Right lobe of liver (tissue), 6 donors: ENCODE measurements around the gene PGAP6. TPM values are rescaled to one million over a fixed set of nuclear protein-coding genes. Genes with fewer than 3 reads are reported as not detected.
"Not testable (repeated sequence)": the region's sequence is repeated elsewhere in the genome, so short reads cannot be mapped to it uniquely, and the experiment has no call there.

ENCODE experiments used
- ATAC-seq, 4 donors: fragments of 200-7000 bp; cut with Tn5 transposase; one replicate each; pipeline ENCODE4 v1.9.1; 2020; ENCODE audit warnings: mild to moderate bottlenecking in 4 of 4, moderate library complexity in 4 of 4
- DNase-seq, 3 donors: peaks; one replicate each; pipeline ENCODE4 v3.0.0-alpha.2; 2020
- H3K27ac ChIP-seq, 3 donors: fragments of 200-600 bp; one replicate each; pipeline ENCODE4 v1.8.0; 2022
- H3K27me3 ChIP-seq, 2 donors: fragments of 200-600 bp; one replicate each; pipeline ENCODE4 v1.8.0; 2022
- H3K36me3 ChIP-seq, 4 donors: fragments of 200-600 bp; sonication (generic) in 1 of 4; one replicate each; pipeline versions ENCODE4 v1.5.1 to v1.8.0; 2017 to 2022; ENCODE audit warnings: control low read depth in 1 of 4
- H3K4me1 ChIP-seq, 4 donors: fragments of 200-600 bp; sonication (generic) in 1 of 4; one replicate each; pipeline versions ENCODE4 v1.5.1 to v1.8.0; 2017 to 2022; ENCODE audit warnings: control low read depth in 1 of 4
- H3K4me3 ChIP-seq, 3 donors: fragments of 200-600 bp; one replicate each; pipeline ENCODE4 v1.8.0; 2022
- H3K9me3 ChIP-seq, 4 donors: fragments of 200-600 bp; sonication (generic) in 1 of 4; one replicate each; pipeline versions ENCODE4 v1.5.1 to v1.8.0; 2017 to 2022; ENCODE audit warnings: control low read depth in 1 of 4
- POLR2A ChIP-seq: fragments of 450-650 bp; IDR thresholded peaks from one replicate; pipeline ENCODE4 v1.6.1; 2017; ENCODE audit warnings: antibody characterized with exemption, mild to moderate bottlenecking
- WGBS: methylation state at CpG from one replicate; pipeline ENCODE4 v1.1.6; 2018; ENCODE audit warnings: low coverage, low lambda C conversion rate; ENCODE audit not compliant: insufficient coverage; ENCODE audit errors: missing lambda C conversion rate; 5-methylcytosine and 5-hydroxymethylcytosine counted together
- intact Hi-C, 2 donors: fragments of 100-400 bp; cut with DNase I; formaldehyde crosslinking; loops; one replicate each; pipeline versions ENCODE4 v1.11.2 to v1.14.1; 2022
- total RNA-seq, 6 experiments: library from RNA; depleted of rRNA in 2 of 6; stranded (reverse); fragments of >200 nt in 2 of 6; fragmentation: NEBNext Ultra II Directional in 3 of 6; extraction: Animal tissue kit (Norgen Biotek cat#: 25700) in 3 of 6; gene quantifications; one replicate each; pipeline versions ENCODE4 v1.1.0 to v1.2.4, GENCODE V29; 2016 to 2023
- TF ChIP-seq, protein P1 (sequence below), 4 donors: fragments of 200-600 bp in 3 of 4; fragments of 450-650 bp in 1 of 4; IDR thresholded peaks; one replicate each; pipeline versions ENCODE4 v1.5.1 to v1.8.0; 2016 to 2022; ENCODE audit warnings: antibody characterized with exemption in 4 of 4, mild to moderate bottlenecking in 2 of 4
- donor health status: DM: no; HTN: yes; CAD: no.
- donor health status: DM: no; HTN: no; CAD: no.
- donor health status: DM: no; HTN: no; CAD: no.
- donor health status: DM: no; HTN: yes; CAD: no.
- donor health status: DM: no; HTN: yes; CAD: no.

PGAP6 gene
- total RNA-seq, 6 experiments from 2014 or later: 24.3 to 44.6 (median 28.0) TPM

DNA sequence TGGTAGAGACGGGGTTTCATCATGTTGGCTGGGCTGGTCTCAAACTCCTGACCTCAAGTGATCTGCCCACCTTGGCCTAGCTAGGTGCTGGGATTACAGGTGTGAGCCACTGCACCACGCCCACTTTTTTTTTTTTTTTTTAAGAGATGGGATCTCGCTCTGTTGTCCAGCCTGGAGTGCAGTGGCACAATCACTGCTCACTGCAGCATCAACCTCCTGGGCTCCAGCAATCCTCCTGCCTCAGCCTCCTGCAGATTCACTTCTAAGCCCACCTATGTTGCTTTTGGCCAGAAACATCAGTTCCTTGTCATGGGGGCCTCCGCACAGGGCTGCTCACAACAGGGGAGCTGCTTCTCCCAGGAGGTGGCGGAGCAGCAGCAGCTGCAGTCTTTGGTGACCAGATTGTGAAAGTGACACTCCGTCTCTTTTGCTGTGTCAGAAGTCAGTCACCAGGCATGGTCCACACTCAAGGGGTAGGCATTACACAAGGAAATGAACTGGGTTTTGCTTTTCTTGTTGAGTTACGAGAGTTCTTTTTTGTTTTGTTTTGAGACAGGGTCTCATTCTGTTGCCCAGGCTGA is 10.8 kb upstream of the PGAP6 start:
- H3K4me1 ChIP-seq: no peaks in the 10 kb centered on the region
- ATAC-seq (peak in 3 of 4 donors; percentile 24 to 42 (median 39)), DNase-seq (no peak)
- no peak overlapping the region for H3K4me3 ChIP-seq
- no peak for TF ChIP-seq POLR2A
- TF ChIP-seq, protein P1, sequence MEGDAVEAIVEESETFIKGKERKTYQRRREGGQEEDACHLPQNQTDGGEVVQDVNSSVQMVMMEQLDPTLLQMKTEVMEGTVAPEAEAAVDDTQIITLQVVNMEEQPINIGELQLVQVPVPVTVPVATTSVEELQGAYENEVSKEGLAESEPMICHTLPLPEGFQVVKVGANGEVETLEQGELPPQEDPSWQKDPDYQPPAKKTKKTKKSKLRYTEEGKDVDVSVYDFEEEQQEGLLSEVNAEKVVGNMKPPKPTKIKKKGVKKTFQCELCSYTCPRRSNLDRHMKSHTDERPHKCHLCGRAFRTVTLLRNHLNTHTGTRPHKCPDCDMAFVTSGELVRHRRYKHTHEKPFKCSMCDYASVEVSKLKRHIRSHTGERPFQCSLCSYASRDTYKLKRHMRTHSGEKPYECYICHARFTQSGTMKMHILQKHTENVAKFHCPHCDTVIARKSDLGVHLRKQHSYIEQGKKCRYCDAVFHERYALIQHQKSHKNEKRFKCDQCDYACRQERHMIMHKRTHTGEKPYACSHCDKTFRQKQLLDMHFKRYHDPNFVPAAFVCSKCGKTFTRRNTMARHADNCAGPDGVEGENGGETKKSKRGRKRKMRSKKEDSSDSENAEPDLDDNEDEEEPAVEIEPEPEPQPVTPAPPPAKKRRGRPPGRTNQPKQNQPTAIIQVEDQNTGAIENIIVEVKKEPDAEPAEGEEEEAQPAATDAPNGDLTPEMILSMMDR (IDR thresholded peaks at IDR 0.05): peak in 1 of 4 donors; percentile 4
- H3K27me3 ChIP-seq: no peaks in the 10 kb centered on the region
- intact Hi-C loops: loop anchor here in 1 of 2 donors (10.0 kb wide), 1 partner anchor 102 kb away; no protein-coding TSS in a partner anchor
- no peak overlapping the region for H3K27ac ChIP-seq
- H3K9me3 ChIP-seq: no peaks in the 10 kb centered on the region
- no peaks in the 10 kb centered on the region for H3K36me3 ChIP-seq
- WGBS: 80% methylated on average over 5 of the region's 7 CpGs

DNA sequence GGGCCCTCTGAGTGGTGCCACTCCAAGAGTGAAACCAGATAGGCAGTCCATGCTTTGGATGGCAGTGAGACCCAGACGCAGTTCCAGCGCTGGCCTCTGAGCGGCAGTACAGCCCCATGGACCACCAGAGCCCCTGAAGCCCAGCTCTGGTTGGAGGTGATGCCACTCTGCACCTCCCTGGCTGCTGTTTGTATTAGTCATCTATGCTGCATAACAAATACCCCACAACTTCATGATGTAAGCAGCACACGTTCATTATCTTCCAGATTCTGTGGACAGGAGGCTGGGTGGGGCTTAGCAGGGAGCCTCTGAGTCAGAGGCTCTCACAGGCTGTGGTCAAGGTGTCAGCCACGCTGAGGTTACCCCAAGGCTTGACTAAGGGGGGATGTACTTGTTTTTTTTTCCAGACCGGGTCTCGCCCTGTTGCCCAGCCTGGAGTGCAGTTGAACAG is 10.1 kb upstream of the PGAP6 start:
- intact Hi-C loops: loop anchor here in 1 of 2 donors (10.0 kb wide), 1 partner anchor 103 kb away; no protein-coding TSS in a partner anchor
- no peaks in the 10 kb centered on the region for H3K27me3 ChIP-seq
- TF ChIP-seq, protein P1 (IDR thresholded peaks at IDR 0.05): peak; percentile 56 to 82 (median 70)
- TF ChIP-seq POLR2A: no peak
- DNase-seq (peak in 1 of 3 donors; percentile 64), ATAC-seq (peak; percentile 87 to 92 (median 90))
- H3K9me3 ChIP-seq: no peaks in the 10 kb centered on the region
- no CpG with 5 or more reads among the region's 7 CpGs for WGBS
- no peaks in the 10 kb centered on the region for H3K36me3 ChIP-seq
- H3K27ac ChIP-seq: no peak overlapping the region
- H3K4me1 ChIP-seq: no peaks in the 10 kb centered on the region
- no peak overlapping the region for H3K4me3 ChIP-seq

DNA sequence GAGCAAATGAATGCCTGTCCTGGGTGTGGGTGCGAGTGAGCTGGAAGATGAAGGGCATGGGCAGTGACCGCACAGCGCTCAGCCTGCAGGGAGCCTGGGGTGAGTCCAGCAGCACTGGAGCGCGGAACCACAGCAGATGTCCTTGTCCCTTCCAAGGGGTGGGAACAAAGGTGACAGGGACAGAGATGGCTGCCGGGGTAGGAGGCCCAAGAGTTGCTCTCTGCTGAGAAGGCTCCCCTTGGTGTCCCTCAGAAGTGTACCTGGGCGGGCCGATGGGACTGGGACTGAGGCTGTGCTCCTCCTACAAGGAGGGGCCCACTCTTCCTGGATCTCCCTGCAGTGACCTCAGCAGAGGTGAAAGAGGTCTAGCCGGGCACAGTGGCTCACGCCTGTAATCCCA is 7.6 kb upstream of the PGAP6 start:
- Histone ChIP-seq H3K4me3 (no peak overlapping the region), H3K9me3 (no peaks in the 10 kb centered on the region), H3K27me3 (no peaks in the 10 kb centered on the region), H3K36me3 (no peaks in the 10 kb centered on the region), H3K4me1 (no peaks in the 10 kb centered on the region), H3K27ac (no peak overlapping the region)
- DNase-seq: no peak
- WGBS: 72% methylated on average over 6 of the region's 10 CpGs
- ATAC-seq: no peak
- intact Hi-C loops: loop anchor here in 1 of 2 donors (10.0 kb wide), 1 partner anchor 105 kb away; no protein-coding TSS in a partner anchor
- TF ChIP-seq POLR2A: no peak

DNA sequence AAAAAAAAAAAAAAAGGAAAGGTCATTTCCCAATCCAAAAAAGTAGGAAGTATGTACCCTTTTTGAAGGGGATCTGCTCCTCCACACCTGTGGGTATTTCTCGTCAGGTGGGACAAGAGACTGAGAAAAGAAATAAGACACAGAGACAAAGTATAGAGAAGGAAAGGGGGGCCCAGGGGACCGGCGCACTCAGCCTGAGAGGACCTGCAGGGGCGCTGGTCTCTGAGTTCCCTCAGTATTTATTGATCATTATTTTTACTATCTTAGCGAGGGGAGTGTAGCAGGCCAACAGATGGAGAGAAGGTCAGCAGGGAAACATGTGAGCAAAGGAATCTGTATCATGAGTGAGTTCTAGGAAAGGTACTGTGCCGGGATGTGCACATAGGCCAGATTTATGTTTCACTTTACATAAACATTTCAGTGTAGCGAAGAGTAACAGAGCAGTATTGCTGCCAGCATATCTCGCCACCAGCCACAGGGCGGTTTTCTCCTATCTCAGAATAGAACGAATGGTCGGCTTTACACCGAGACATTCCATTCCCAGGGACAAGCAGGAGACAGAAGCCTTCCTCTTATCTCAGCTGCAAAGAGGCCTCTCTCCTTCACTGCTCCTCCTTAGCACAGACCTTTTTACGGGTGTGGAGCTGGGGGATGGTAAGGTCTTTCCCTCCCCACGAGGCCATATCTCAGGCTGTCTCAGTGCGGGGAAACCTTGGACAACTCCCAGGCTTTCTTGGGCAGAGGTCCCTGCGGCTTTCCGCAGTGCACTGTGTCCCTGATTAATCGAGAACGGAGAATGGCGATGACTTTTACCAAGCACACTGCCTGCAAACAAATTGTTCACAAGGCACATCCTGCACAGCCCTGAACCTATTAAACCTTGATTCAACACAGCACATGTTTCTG is 6.2 kb upstream of the PGAP6 start:
- not testable (repeated sequence) for H3K27ac ChIP-seq, H3K4me3 ChIP-seq, H3K4me1 ChIP-seq, H3K9me3 ChIP-seq, H3K36me3 ChIP-seq, DNase-seq, H3K27me3 ChIP-seq, ATAC-seq
- WGBS: 55% methylated on average over 14 of the region's 20 CpGs
- intact Hi-C loops: loop anchor here in 1 of 2 donors (10.0 kb wide), 1 partner anchor 107 kb away; no protein-coding TSS in a partner anchor

DNA sequence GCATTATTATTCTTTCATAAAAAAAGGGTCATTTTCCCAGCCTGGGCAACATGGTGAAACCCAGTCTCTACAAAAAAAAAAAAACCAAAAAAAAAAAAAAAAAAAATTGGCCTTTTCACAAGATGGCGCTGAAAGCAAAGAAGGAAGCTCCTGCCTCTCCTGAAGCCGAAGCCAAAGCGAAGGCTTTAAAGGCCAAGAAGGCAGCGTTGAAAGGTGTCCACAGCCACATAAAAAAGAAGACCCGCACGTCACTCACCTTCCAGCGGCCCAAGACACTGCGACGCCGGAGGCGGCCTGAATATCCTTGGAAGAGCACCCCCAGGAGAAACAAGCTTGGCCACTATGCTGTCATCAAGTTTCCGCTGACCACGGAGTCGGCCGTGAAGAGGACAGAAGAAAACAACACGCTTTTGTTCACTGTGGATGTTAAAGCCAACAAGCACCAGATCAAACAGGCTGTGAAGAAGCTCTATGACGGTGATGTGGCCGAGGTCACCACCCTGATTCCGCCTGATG is 4.9 kb upstream of the PGAP6 start:
- Histone ChIP-seq H3K4me3 (no peak overlapping the region), H3K36me3 (no peaks in the 10 kb centered on the region), H3K27ac (no peak overlapping the region), H3K27me3 (no peaks in the 10 kb centered on the region), H3K9me3 (no peaks in the 10 kb centered on the region), H3K4me1 (peaks cover 0 to 5% (median 0%) of the 10 kb centered on the region in 4 donors)
- TF ChIP-seq POLR2A: no peak
- TF ChIP-seq, protein P1 (IDR thresholded peaks at IDR 0.05): peak in 1 of 4 donors; percentile 5
- no peak for DNase-seq
- 77% methylated on average over 10 of the region's 19 CpGs for WGBS
- no peak for ATAC-seq
- intact Hi-C loops: loop anchor here in 1 of 2 donors (10.0 kb wide), 1 partner anchor 108 kb away; no protein-coding TSS in a partner anchor
